ENCODE measurements around the gene AQP1. TPM values are rescaled to one million over a fixed set of nuclear protein-coding genes. Genes with fewer than 3 reads are reported as not detected.
A peak's percentile ranks its signal among the peaks of the same experiment; 100 is the strongest.

AQP1 gene
- total RNA-seq, 2 donors from 2014 or later = 0.11 TPM; not detected in 1

DNA sequence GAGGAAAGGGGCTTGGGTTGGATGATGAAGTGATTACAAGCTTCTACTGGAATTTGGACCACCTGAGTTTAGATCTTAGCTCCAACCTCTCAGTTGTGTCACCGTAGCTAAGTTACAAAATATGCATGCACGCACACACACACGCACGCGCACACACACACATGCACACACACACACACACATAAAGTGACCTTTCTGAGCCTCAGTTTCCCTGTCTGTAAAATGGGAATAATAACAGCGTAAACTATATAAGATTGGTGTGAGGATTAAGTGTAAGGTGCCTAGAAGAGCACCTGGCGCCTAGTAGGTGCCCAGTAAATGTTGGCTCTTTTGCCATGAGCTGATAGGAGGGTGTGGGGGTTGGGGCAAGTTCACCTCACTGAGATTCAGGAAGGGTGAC is 12.6 kb upstream of the AQP1 start:
- Mint-ChIP-seq H3K9me3 (no peaks in the 10 kb centered on the region), H3K36me3 (no peaks in the 10 kb centered on the region), H3K27ac (no peak overlapping the region)
- ATAC-seq (no peak), DNase-seq (ENCODE audit: low spot score in 2 of 2) (no peak)

- DNase-seq (ENCODE audit: low spot score in 2 of 2) (no peak), ATAC-seq (no peak)
- Mint-ChIP-seq H3K27ac (no peak overlapping the region), H3K9me3 (no peaks in the 10 kb centered on the region), H3K36me3 (no peaks in the 10 kb centered on the region)
Observed at GRCh38 chr7:30899630-30900029, 12.0 kb upstream of the AQP1 start.

DNA sequence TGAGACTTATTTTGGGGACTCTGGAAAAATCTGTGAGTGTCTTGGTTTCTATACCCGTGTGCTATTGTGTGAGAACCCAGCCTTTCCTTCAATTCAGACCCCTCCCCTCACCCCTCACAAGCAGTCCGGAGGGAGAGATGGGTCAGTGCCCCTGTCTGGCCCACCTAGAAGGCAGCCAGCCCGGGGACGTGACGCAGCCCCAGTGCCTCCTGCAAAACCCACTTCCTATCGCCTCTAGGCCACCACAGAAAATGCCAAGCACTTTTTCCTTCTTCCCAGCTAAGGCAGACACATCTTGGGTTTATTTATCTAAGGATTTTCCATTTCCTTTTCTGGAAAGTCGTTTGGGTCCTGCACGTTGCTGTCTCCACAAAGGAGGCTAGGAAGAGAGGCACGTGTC is 11.6 kb upstream of the AQP1 start:
- ATAC-seq = no peak
- no peak for DNase-seq (ENCODE audit: low spot score in 2 of 2)
- Mint-ChIP-seq H3K27ac (no peak overlapping the region), H3K9me3 (no peaks in the 10 kb centered on the region), H3K36me3 (no peaks in the 10 kb centered on the region)

DNA sequence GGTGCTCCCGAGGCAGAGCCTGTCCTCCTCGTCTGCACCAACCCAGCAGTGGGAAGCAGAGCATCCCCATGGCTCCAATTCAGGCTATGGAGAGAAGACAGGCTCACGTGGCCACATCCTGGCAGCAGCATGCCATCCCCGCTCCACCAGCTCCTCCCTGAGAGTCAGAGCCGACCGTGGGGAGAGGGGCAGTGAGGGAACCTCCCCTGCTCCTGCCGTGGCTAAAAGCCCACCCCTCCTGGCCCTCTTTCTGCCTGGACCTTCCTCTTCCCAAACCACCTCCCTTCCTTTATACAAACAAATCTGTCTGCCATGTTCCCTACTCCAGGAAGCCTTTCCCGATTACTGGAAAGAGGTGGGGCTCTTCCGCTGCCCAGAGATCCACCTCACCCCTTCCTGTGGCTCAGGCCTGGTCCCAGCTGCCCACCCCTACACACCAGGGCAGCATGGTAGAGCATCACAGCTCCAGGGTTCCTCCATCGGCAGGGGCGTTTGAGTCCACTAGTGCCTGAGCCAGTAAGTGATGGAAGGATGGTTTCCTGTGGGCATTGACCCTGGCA is 10.8 kb upstream of the AQP1 start:
- no peak for ATAC-seq
- Mint-ChIP-seq H3K36me3 (no peaks in the 10 kb centered on the region), H3K27ac (no peak overlapping the region), H3K9me3 (no peaks in the 10 kb centered on the region)
- no peak for DNase-seq (ENCODE audit: low spot score in 2 of 2)

DNA sequence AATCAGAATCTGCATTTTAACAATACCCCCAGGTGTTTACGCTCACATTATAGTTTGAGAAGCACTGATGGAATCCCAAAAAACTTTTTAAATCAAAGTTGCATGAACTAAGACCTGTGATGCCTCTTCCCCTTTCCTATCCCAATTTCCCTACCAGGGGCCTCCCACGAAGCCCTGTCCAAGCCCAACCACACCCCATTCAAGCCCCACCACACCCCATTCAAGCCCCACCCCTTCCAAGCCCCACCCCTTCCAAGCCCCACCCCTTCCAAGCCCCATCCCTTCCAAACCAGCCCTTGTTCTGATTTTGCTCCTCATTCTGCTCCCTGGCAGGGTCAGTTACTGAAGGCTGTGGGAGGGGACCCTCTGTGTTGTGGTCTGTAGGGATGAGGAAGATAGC is 9.8 kb upstream of the AQP1 start:
- H3K27ac Mint-ChIP-seq = no peak overlapping the region
- no peaks in the 10 kb centered on the region for H3K9me3 Mint-ChIP-seq
- no peak for ATAC-seq
- DNase-seq (ENCODE audit: low spot score in 2 of 2) = no peak
- H3K36me3 Mint-ChIP-seq = no peaks in the 10 kb centered on the region

DNA sequence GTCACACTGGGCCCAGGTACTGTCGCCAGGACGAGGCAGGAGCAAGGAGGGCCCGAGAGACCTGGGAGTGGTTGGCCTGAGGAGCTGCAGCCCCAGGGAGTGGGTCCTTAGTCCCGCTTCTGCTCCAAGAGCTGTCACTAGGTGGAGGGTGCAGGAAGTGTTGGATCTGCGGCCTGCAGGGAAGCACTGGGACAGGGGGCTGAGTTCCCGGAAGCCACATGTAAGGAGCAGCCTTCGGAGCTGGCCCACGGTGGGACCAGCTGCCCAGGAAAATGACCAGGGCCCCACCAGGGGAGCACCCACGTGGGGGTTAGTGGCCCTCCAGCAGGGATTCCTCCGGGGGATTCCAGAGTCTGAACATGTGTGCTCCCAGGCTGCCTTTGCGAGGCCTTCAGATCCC is 9.2 kb upstream of the AQP1 start:
- H3K9me3 Mint-ChIP-seq = no peaks in the 10 kb centered on the region
- ATAC-seq (no peak), DNase-seq (ENCODE audit: low spot score in 2 of 2) (no peak)
- H3K36me3 Mint-ChIP-seq = no peaks in the 10 kb centered on the region
- H3K27ac Mint-ChIP-seq = no peak overlapping the region

DNA sequence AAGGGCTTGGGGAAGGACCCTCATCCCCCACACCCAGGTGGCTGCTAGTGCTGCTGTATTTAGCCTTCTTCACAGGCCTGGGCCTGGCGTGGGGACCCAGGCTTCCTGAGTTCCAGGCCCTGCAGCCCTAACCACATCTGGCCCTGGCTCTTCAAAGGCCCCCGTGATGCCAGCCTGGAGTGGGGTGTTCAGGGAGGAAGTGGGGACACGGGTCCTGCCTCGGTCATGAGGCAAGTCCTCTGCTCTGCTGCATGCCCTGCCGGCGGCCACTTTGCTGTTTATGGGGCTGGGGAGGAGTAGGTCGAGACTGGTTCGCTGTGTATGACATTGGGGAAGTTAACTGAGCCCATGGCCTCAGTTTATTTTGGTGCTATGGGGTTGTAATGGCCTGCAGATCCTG is 8.5 kb upstream of the AQP1 start:
- Mint-ChIP-seq H3K36me3 (no peaks in the 10 kb centered on the region), H3K9me3 (no peaks in the 10 kb centered on the region), H3K27ac (no peak overlapping the region)
- ATAC-seq (no peak), DNase-seq (ENCODE audit: low spot score in 2 of 2) (no peak)

GRCh38 chr7:30904561-30904960 is 7.1 kb upstream of the AQP1 start:
- H3K9me3 Mint-ChIP-seq = no peaks in the 10 kb centered on the region
- DNase-seq (ENCODE audit: low spot score in 2 of 2) (no peak), ATAC-seq (no peak)
- no peak overlapping the region for H3K27ac Mint-ChIP-seq
- no peaks in the 10 kb centered on the region for H3K36me3 Mint-ChIP-seq

DNA sequence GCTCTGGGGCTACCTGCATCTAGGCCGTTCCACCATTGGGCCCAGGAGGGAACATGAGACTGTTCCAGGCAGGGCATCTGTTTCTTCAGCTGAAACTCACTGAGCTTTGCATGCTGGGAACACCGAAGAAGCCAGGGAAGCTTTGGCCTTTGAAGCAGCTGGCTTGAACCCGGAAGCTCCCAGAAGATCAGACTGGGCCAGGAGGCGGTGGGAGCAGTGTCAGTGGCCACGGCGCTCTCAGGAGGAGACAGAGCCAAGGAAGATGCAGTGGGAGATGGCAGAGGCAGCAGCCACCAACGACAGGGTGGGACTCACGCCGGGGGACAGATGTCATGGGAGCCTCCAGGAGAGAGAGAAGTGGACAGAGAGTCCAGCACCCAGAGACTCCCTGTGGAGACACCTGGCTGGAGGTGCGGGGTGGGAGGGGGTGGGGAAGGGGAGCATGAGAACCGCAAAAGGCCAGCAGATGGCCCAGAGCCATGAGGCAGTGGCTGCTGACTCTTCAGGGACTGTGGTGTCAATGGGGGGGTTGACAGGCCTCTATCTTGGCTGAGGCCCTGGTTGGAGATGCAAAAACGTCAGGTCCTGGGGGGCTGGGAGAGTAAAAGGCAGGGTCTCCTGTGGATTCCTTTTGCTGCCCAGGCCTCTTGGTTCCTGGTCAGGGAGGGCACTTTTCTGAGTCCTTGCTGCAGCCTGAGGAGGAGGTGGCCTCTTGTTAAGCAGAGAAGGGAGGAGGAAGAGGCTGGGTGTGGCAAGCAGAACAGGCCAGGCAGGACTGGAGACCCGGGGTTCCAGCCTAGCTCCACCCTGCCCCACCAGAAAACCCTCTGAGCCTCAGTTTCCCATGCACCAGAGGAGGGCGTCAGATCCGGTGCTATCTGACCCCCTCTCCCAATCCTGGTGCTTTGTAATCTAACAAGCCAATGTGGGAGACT is 6.3 kb upstream of the AQP1 start:
- Mint-ChIP-seq H3K27ac (peak overlapping the region in 1 of 2 donors; percentile 50), H3K36me3 (no peaks in the 10 kb centered on the region), H3K9me3 (no peaks in the 10 kb centered on the region)
- ATAC-seq (no peak), DNase-seq (ENCODE audit: low spot score in 2 of 2) (no peak)

DNA sequence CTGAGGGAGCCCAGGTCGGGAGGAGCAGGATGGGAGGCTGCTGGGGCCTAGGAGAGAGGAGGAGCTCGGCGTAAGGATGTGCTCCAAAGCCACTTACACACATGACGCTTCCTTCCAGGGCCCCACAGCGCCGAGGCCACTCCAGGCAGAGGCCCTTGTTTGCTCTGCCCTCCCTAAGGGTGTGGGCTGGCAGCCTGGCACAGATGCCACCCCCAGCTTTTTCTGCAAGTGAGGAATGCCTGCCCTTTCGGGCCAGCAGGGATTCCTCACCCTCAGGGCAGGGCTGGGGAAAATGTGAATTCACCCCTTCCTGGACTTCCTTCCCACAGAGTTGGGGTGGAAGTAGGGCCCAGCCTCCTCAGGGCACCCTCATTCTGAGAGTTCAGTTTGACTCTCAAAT is 5.6 kb upstream of the AQP1 start:
- DNase-seq (ENCODE audit: low spot score in 2 of 2) (no peak), ATAC-seq (no peak)
- no peaks in the 10 kb centered on the region for H3K36me3 Mint-ChIP-seq
- no peaks in the 10 kb centered on the region for H3K9me3 Mint-ChIP-seq
- H3K27ac Mint-ChIP-seq = no peak overlapping the region

DNA sequence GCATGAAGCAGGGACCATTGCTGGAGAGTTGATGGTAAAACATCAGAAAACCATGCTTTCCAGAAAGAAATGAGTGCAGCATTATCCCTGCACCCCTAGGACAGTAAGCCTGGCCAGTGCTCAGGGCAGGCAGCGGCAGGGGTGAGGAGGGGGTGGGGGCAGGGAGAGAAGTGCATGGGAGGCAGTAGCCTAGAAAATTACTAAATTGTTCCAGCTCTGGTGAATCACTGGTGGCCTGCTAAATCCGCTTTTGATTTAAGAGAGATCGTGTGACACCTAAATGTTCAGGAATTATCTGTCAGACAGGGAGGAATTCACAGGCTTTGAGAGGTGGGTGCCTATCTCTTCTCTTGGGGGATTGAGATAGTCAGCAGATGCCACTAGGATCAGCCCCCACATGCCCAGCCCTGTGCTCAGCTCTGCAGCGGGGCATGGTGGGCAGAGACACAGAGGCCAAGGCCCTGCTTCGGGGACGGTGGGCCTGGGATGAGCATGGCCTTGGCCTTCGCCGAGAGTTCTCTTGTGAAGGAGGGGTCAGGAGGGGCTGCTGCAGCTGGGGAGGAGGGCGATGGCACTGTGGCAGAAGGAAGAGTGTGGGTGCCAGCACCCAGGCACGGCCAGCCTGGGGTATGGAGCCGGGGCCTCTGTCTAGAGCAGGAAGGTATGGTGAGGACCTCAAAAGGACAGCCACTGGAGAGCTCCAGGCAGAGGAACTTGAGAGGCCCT is 5.0 kb upstream of the AQP1 start:
- Mint-ChIP-seq H3K9me3 (no peaks in the 10 kb centered on the region), H3K36me3 (no peaks in the 10 kb centered on the region), H3K27ac (no peak overlapping the region)
- no peak for ATAC-seq
- no peak for DNase-seq (ENCODE audit: low spot score in 2 of 2)

GRCh38 chr7:30907527-30908267 is 4.0 kb upstream of the AQP1 start:
- Mint-ChIP-seq H3K36me3 (no peaks in the 10 kb centered on the region), H3K9me3 (no peaks in the 10 kb centered on the region), H3K27ac (no peak overlapping the region)
- no peak for ATAC-seq
- no peak for DNase-seq (ENCODE audit: low spot score in 2 of 2)

DNA sequence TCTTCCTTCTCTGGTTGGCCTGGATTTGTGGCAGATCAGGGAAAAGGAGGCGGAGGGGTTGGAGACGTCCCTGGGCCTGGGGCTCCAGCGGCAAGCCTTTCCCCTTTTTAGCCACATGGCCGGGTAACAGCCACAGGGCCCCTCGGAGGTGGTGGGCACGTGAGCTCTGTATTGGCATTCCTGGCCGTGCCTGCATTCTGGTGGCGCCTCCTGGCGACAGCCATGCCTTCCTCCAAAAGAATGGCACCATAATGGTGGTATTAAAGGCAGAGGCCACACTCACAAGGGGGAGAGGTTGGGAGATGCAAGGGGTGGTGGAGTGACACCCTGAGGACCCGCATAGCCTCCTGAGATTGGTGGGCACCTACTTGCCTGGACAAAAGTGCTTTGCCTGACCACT is 3.0 kb upstream of the AQP1 start:
- no peak for ATAC-seq
- H3K9me3 Mint-ChIP-seq = no peaks in the 10 kb centered on the region

GRCh38 chr7:30909431-30909830 is 2.2 kb upstream of the AQP1 start:
- Mint-ChIP-seq H3K9me3 (no peaks in the 10 kb centered on the region), H3K36me3 (no peaks in the 10 kb centered on the region), H3K27ac (no peak overlapping the region)
- ATAC-seq = no peak
- DNase-seq (ENCODE audit: low spot score in 2 of 2) = no peak

More for the DNA sequence above, 3.0 kb upstream of the AQP1 start:
- Mint-ChIP-seq H3K27ac (peak overlapping the region in 1 of 2 donors; percentile 55), H3K36me3 (no peaks in the 10 kb centered on the region)
- no peak for DNase-seq (ENCODE audit: low spot score in 2 of 2)

DNA sequence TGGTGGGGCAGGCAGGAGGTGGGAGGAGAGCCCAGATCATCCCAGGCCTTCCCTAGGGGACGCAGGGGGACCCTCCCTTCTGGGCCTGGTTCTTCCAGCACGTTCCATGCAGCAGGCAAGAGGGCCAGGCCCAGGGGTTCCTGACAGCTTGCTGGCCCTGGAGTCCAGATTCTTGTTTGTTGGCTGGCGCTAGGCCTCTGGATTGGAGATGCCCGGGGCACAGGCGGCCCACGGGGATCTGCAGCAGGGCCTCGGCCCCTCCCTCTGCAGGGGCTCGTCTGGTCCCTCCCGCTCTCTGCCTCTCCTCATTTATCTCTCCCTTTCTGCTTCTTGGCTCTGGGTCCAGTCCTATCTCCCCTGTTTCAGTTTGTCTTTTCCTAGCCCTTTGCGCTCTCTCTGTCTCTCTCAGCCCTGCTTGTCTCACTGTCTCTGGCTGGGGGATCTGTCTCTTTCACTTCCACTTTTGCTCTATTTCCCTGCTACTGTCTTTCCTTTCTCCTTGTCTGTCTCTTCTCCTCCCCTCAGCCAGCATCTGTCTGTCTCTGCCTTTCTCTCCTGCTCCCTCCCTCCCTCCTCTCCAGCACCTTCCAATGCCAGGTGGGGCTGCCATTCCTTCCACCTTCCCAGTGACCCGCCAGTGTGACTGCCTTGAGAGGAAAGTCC is 1.1 kb upstream of the AQP1 start:
- ATAC-seq = no peak
- H3K27ac Mint-ChIP-seq = peak overlapping the region in 1 of 2 donors; percentile 63
- DNase-seq (ENCODE audit: low spot score in 2 of 2) = no peak

DNA sequence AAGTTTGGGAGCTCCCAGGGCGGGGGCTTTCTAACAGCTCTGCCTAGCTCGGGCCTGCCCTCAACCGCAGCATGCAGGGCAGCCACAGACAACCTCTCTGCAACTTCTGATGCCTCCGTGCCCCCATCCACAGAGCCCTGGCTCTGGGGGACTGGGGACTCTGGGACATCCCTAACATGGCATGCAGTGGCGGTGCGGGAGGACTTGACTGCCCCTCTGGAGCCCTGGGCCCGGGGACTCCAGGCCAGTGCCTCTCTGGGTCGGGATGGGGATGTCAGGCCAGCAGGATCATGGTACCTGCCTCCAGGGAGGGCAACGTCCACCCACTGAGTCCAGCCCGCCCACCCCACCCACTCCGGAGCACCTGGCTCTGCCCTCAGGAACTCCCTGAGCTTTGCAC is 520 bp upstream of the AQP1 start:
- no peak for ATAC-seq
- peak overlapping the region in 1 of 2 donors; percentile 63 for H3K27ac Mint-ChIP-seq
- no peaks in the 10 kb centered on the region for H3K36me3 Mint-ChIP-seq
- DNase-seq (ENCODE audit: low spot score in 2 of 2) = no peak
- no peaks in the 10 kb centered on the region for H3K9me3 Mint-ChIP-seq

More for the DNA sequence above, 1.1 kb upstream of the AQP1 start:
- H3K9me3 Mint-ChIP-seq = no peaks in the 10 kb centered on the region
- no peaks in the 10 kb centered on the region for H3K36me3 Mint-ChIP-seq

Measured in activated naive CD4-positive, alpha-beta T cell treated with anti-CD3 and anti-CD28 coated beads, Interleukin-2, amount 50 U/mL, for 72 hours (primary cell).